HepG2 (cell line): ENCODE data around the gene PROK2. TPM values are rescaled to one million over a fixed set of nuclear protein-coding genes. Genes with fewer than 3 reads are reported as not detected.

ENCODE experiments used
- ATAC-seq: fragments of 200-7000 bp; cut with Tn5 transposase; 3 replicates; pipeline ENCODE4 v1.9.1; 2020; ENCODE audit warnings: mild to moderate bottlenecking, moderate library complexity
- BruUV-seq: library from RNA; stranded (reverse); fragments of 400-500 nt; replicated peaks from 2 replicates; lab custom pipeline; 2021; lab: Mats Ljungman, UMichigan
- CTCF ChIA-PET: fragments of 300-600 bp; formaldehyde crosslinking; extraction: SDS; loops from one replicate; lab custom pipeline; 2021; ENCODE audit warnings: low total read pairs, inconsistent platforms, low intra/inter-chr PET ratio; lab: Yijun Ruan, JAX
- POLR2A ChIA-PET: fragments of 350-600 bp; sonication (Branson Sonifier 250); formaldehyde crosslinking; loops from one replicate; lab custom pipeline; 2020; ENCODE audit warnings: antibody characterized with exemption, inconsistent platforms; lab: Yijun Ruan, JAX
- DNase-seq: peaks from one replicate; pipeline ENCODE4 v3.0.0-alpha.2; 2015; ENCODE audit warnings: low spot score
- FAIRE-seq: peaks from 3 replicates; lab custom pipeline; 2011; peaks lifted over from hg19 to GRCh38; lab: Jason Lieb, UNC
- H2AFZ ChIP-seq: one replicate; pipeline ENCODE4 v1.6.1; 2011; ENCODE audit warnings: low read length, inconsistent platforms
- H3K27ac ChIP-seq: fragments of 300-600 bp; 3 replicates; pipeline ENCODE4 v1.8.0; 2011; ENCODE audit warnings: mixed run types, mild to moderate bottlenecking, mixed read lengths, low read length, inconsistent platforms; ENCODE audit not compliant: insufficient read depth; ENCODE audit errors: extremely low read length
- H3K27me3 ChIP-seq, 2 experiments: fragments of 200-600 bp in 1 of 2; 2 replicates in 1 of 2; 3 replicates in 1 of 2; pipeline versions ENCODE4 v1.6.0 to v1.8.0; 2011; ENCODE audit warnings: low read length in 2 of 2, mild to moderate bottlenecking in 2 of 2, moderate library complexity in 2 of 2, inconsistent platforms in 1 of 2; ENCODE audit not compliant: insufficient read depth in 2 of 2, control insufficient read depth in 1 of 2
- H3K36me3 ChIP-seq, 2 experiments: fragments of 200-600 bp in 1 of 2; replicated peaks in 1 of 2; 2 replicates in 1 of 2; 3 replicates in 1 of 2; pipeline versions ENCODE4 v1.5.1 to v1.8.0; 2011; ENCODE audit warnings: low read length in 2 of 2, inconsistent platforms in 1 of 2; ENCODE audit not compliant: insufficient read depth in 2 of 2, control insufficient read depth in 1 of 2
- H3K4me1 ChIP-seq: 2 replicates; pipeline ENCODE4 v1.5.1; 2012; ENCODE audit warnings: low read length, inconsistent platforms; ENCODE audit not compliant: insufficient read depth
- H3K4me2 ChIP-seq: 2 replicates; pipeline ENCODE4 v1.6.0; 2011; ENCODE audit warnings: low read depth, low read length, inconsistent platforms
- H3K4me3 ChIP-seq, 3 experiments: fragments of 200-600 bp in 1 of 3; sonication (generic), shearing (Covaris generic) in 1 of 3; replicated peaks in 1 of 3; 2 replicates each; pipeline ENCODE4 v1.5.1; 2011 to 2016; ENCODE audit warnings: low read length in 3 of 3, inconsistent platforms in 2 of 3, low read depth in 2 of 3, mild to moderate bottlenecking in 2 of 3, control low read depth in 1 of 3, mixed read lengths in 1 of 3; ENCODE audit not compliant: insufficient read depth in 1 of 3
- H3K79me2 ChIP-seq: one replicate; pipeline ENCODE4 v1.6.1; 2011; ENCODE audit warnings: low read length, inconsistent platforms; ENCODE audit not compliant: insufficient read depth
- H3K9ac ChIP-seq: 2 replicates; pipeline ENCODE4 v1.6.0; 2011; ENCODE audit warnings: mild to moderate bottlenecking, low read depth, low read length, inconsistent platforms; ENCODE audit not compliant: insufficient read depth
- H3K9me3 ChIP-seq: 2 replicates; pipeline ENCODE4 v1.5.1; 2012; ENCODE audit warnings: mild to moderate bottlenecking, low read length
- H4K20me1 ChIP-seq: 2 replicates; pipeline ENCODE4 v1.6.0; 2011; ENCODE audit warnings: inconsistent platforms, mild to moderate bottlenecking, low read length, moderate library complexity; ENCODE audit not compliant: insufficient read depth
- BCL6 ChIP-seq: IDR thresholded peaks from 2 replicates; pipeline ENCODE4 v1.6.1; 2016; ENCODE audit warnings: missing genetic modification reagents, missing compliant biosample characterization
- EZH2 ChIP-seq: conservative IDR thresholded peaks from 2 replicates; pipeline ENCODE4 v1.6.1; 2012; ENCODE audit warnings: mild to moderate bottlenecking, low read depth, low read length, moderate library complexity
- NKX3-1 ChIP-seq: sonication (generic); formaldehyde crosslinking; IDR thresholded peaks from 2 replicates; pipeline ENCODE4 v1.5.0; 2020; ENCODE audit warnings: missing genetic modification reagents
- PBX2 ChIP-seq: IDR thresholded peaks from 2 replicates; pipeline ENCODE4 v1.6.1; 2016; ENCODE audit warnings: control low read depth
- RFXAP ChIP-seq: sonication (generic); formaldehyde crosslinking; IDR thresholded peaks from 2 replicates; pipeline ENCODE4 v1.4.0; 2020; ENCODE audit warnings: missing genetic modification reagents, borderline replicate concordance
- SIX4 ChIP-seq: sonication (generic); formaldehyde crosslinking; IDR thresholded peaks from 2 replicates; pipeline ENCODE4 v1.4.0; 2020; ENCODE audit warnings: missing genetic modification reagents
- SOX13 ChIP-seq, 3 experiments: fragments of 450-650 bp in 1 of 3; sonication (generic) in 1 of 3; formaldehyde crosslinking in 1 of 3; IDR thresholded peaks in 2 of 3; conservative IDR thresholded peaks in 1 of 3; 2 replicates each; pipeline versions ENCODE4 v1.5.0 to v1.6.1; 2016 to 2020; ENCODE audit warnings: antibody characterized with exemption in 1 of 3, mild to moderate bottlenecking in 1 of 3, missing compliant biosample characterization in 1 of 3, missing genetic modification reagents in 1 of 3, moderate library complexity in 1 of 3
- ZBTB8A ChIP-seq: sonication (generic); formaldehyde crosslinking; IDR thresholded peaks from 2 replicates; pipeline ENCODE4 v1.4.0; 2020; ENCODE audit warnings: mild to moderate bottlenecking, low read depth, missing genetic modification reagents, borderline replicate concordance
- ZNF138 ChIP-seq: sonication (generic); formaldehyde crosslinking; IDR thresholded peaks from 2 replicates; pipeline ENCODE4 v1.5.0; 2020; ENCODE audit warnings: mild to moderate bottlenecking, low read depth, missing genetic modification reagents
- ZNF432 ChIP-seq: sonication (generic); formaldehyde crosslinking; IDR thresholded peaks from 2 replicates; pipeline ENCODE4 v1.5.0; 2020; ENCODE audit warnings: missing genetic modification reagents, mild to moderate bottlenecking, borderline replicate concordance
- ZNF672 ChIP-seq: sonication (generic); formaldehyde crosslinking; IDR thresholded peaks from 2 replicates; pipeline ENCODE4 v1.8.1; 2022; ENCODE audit warnings: missing genetic modification reagents
- ZNF747 ChIP-seq: sonication (generic); formaldehyde crosslinking; IDR thresholded peaks from 2 replicates; pipeline ENCODE4 v1.8.1; 2023; ENCODE audit warnings: missing genetic modification reagents, mild to moderate bottlenecking, borderline replicate concordance
- WGBS: methylation state at CpG from one replicate; pipeline ENCODE4 v1.1.6; 2017; ENCODE audit warnings: low lambda C conversion rate; 5-methylcytosine and 5-hydroxymethylcytosine counted together
- in situ Hi-C: cut with HindIII; loops from 2 replicates; pipeline ENCODE4 v1.10.0; 2017; ENCODE audit warnings: low pct_unique_long_range_greater_than_20kb; ENCODE audit not compliant: extremely low pct_ligation_motif_present
- intact Hi-C: fragments of 100-400 bp; cut with micrococcal nuclease; formaldehyde crosslinking; loops from one replicate; pipeline ENCODE4 v1.10.0; 2022; ENCODE audit not compliant: unreplicated experiment
- polyA plus RNA-seq, 8 experiments: library from polyadenylated mRNA; depleted of rRNA in 3 of 8; stranded (reverse) in 7 of 8; unstranded in 1 of 8; fragments of >200 nt; fragmentation: Illumina TruSeq in 4 of 8; extraction: Trizol in 4 of 8; gene quantifications; 2 replicates each; pipeline versions ENCODE4 v1.2.1 to v1.2.3, GENCODE V29; 2011 to 2016; ENCODE audit warnings: low read depth in 4 of 8, missing spikeins in 1 of 8, mixed read lengths in 1 of 8; ENCODE audit not compliant: insufficient read depth in 1 of 8
- total RNA-seq, 5 experiments: library from RNA; depleted of rRNA; stranded (reverse); fragments of >200 nt; fragmentation: Illumina TruSeq; extraction: Trizol; gene quantifications; 2 replicates each; pipeline ENCODE4 v1.2.3, GENCODE V29; 2016; ENCODE audit warnings: low read depth in 1 of 5

PROK2 gene
- total and polyA plus RNA-seq, 2 of the 13 experiments (the other 11 are each of a cell fraction or from before 2014, with no cell fraction given) = not detected

GRCh38 chr3:71816767-71817156 lies 31.8 kb upstream of the PROK2 start (continued):
- TF ChIP-seq SOX13 (IDR thresholded peaks at IDR 0.05) (no peak), SOX13 (CRISPR knock-in tag; conservative IDR thresholded peaks at IDR 0.05 in 1 of 2, IDR thresholded peaks at IDR 0.05 in 1 of 2) (no peak), ZNF138 (CRISPR knock-in tag) (no peak)

- ATAC-seq = no peak
- TF ChIP-seq ZNF747 (CRISPR knock-in tag) = no peak
- no peak for TF ChIP-seq ZNF672 (CRISPR knock-in tag)
- no peak for TF ChIP-seq PBX2
- no peak for TF ChIP-seq ZBTB8A (CRISPR knock-in tag)
- no peak for TF ChIP-seq EZH2
- TF ChIP-seq RFXAP (CRISPR knock-in tag) = no peak
- TF ChIP-seq ZNF432 (CRISPR knock-in tag) = no peak
- no peak for TF ChIP-seq SIX4 (CRISPR knock-in tag)
- no peak for TF ChIP-seq BCL6
- no peak for TF ChIP-seq NKX3-1
- POLR2A ChIA-PET = no interaction called here
These were observed 30.6 kb upstream of the PROK2 start for GRCh38 chr3:71815340-71816067.

More at GRCh38 chr3:71815340-71816067, 30.6 kb upstream of the PROK2 start:
- Histone ChIP-seq H3K4me3 (no peak overlapping the region), H3K27ac (no peak overlapping the region), H3K79me2 (no peaks in the 10 kb centered on the region), H3K9me3 (no peaks in the 10 kb centered on the region), H3K36me3 (no peaks in the 10 kb centered on the region), H3K27me3 (peaks cover 1 to 8% of the 10 kb centered on the region in 2 experiments; a peak in 3 of 5 replicates), H4K20me1 (no peaks in the 10 kb centered on the region), H3K4me2 (no peak overlapping the region), H3K9ac (no peak overlapping the region), H2AFZ (no peak overlapping the region), H3K4me1 (no peaks in the 10 kb centered on the region)
- intact Hi-C loops (no loop called here), in situ Hi-C loops (no loop called here)
- CTCF ChIA-PET = no interaction called here
- no peak for DNase-seq
- WGBS = 14% methylated on average over 7 of the region's 7 CpGs
- no TSS peak for BruUV-seq
- no peak for FAIRE-seq
